IPS-NIHi7 (cell line): ENCODE results near the gene CPHXL.

Experiments used
- DNase-seq: peaks from one replicate; pipeline ENCODE4 v3.0.0; 2012; ENCODE audit warnings: mixed read lengths; ENCODE audit errors: extremely low spot score

CPHXL gene

DNA sequence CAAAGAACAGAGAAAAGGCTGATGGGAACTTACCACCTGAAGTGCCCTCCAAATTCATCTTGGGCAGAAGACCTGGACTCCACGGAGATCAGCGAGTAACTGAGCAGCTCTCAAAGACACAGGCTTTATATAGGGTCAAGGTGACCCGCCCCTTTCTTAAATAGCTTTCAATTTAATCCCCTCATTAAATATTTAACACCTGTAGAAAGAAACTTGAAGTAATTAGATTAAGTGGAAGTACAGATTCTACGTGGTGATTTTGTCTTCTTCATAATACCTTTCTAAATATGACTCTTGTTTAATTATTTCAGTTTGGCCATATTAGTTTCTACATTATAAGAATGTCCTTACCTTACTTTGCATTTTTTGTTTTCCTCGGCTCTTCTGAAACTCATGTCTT, 24.9 kb downstream of the CPHXL start, which contains the start of gene DUXB:
TSS of gene DUXB (minus strand) at position 101 of the 400 bp plus-strand sequence. CDS start at position 58, 43 bp downstream.
- DNase-seq, result no peak

DNA sequence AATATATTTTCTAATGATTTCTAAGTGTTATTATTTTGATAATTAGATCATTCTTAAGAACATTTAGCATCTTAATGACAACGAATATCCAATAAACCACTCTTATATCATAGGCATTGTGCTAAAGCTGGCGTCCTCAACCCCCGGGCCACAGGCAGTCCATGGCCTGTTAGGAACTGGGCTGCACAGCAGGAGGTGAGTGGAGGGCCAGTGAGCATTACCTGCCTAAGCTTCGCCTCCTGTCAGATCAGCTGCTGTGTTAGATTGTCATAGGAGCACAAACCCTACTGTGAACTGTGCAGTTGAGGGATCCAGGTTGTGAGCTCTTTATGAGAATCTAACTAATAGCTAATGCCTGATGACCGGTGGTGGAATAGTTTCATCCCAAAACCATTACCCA, 28.7 kb downstream of the CPHXL start:
- no peak for DNase-seq

DNA sequence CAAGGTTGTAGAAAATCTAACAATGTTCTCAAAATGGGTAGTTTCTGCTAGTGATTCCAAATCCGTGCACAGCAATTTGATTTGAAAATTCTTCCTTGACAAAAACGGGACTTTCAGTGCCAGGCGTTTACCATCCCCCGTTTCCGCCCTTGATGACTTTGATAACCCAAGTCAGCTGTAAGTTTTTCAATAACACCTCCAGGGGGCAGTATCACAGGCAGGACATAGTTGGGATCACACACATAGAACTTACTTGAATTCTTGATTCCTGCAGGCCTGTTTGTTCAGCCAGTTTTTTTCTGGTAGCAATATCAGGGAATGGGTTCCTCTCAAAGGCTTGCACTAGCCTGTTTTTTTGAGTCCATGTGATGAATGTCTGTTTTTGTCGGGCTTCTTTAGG, 30.6 kb downstream of the CPHXL start:
- peak; percentile 45 for DNase-seq

DNA sequence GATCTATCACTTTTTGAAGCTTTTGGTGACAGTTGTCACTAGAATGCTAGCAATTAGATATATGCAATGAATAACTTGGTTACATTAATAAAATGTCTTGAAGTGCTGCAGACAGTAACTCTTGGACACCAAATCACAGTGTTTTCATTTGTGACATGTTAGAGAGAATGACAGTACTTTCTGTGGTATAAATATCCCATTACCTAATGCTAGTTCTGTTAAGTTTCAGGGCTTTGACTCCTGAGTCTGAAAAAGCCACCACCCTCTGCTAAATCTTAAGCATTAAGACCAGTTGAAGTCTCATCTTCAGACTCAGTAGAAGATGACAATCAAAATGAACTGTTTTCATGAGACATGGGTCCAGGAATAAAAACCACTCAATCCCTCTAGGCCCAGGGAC, 38.9 kb downstream of the CPHXL start:
- DNase-seq, result no peak

DNA sequence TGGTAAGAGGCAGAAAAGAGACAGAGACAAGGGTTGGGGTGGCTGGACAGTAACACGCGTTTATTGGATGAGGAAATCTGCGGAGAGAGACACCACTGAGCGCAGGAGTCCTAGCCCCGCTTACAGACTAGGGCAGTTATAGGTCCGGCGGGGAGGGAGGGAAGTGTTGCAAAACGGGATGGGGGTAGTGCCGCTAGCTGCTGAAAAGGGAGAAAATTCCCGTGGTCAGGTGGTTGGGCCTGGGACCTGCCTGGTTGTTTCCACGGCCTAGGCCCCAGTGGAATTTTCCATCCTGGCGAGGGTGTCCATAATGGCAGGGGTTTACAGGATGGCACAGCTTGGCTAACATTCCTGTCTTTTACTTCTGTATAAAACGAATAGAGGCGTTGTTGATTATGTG, 44.0 kb downstream of the CPHXL start:
- no peak for DNase-seq

DNA sequence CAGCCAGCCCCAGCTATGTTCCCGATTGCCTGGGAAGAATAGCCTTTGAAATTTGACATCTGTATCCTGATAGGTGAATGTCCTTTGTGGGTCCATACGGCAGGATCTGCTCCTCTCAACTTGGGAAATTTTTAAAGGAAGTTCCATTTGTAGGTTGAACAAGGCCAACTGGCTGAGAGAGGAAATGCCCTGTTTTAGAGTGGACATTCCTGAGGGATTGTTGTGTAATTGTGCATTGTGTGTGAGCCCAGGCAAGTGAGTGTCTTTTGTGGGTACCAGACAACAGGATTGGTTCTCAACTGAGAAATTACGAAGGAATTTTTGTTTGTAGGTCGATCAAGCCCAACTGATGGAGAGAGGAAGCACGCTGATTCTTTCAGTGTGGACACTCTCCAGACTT, 46.9 kb downstream of the CPHXL start:
- no peak for DNase-seq

DNA sequence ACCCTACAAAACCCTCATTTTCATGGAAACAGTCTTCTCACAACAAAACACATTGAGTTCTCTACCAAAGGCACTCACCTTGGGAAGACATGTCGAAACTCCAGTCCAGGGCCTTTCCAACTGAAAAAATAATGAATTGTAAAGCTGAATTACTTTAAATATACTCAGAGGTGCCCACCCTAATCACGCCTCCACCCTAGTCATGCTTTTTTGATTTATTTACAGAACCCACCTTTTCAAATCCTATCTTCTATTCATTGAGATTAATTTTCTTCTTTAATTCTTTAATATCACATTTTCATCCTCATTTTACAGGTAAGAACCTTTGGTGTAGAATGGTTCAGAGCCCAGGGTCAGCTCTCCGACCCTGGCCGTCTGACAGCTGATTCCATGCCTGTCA, 49.4 kb downstream of the CPHXL start, which contains the start of gene CPHXL2:
TSS of gene CPHXL2 (minus strand) at position 101 of the 400 bp plus-strand sequence. CDS start at position 91, 10 bp downstream.
- no peak for DNase-seq

DNA sequence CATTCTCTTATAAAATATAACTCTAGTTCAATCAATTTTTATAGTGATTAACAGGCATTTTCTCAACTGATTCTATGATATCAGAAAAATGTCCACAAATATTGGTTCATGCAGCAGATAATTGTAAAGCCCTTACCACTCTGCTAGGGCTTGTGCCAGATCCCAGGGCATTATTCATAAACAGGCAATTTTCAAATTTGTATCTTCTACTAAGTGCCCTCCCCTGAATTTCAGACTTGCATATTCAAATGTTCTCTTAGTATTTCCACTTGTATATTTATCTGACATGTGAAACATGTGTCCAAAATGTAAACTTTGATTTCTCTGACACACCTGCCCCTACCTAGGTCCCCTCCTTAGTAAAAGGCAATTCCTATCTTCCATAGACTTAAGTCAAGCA, 58.8 kb downstream of the CPHXL start:
- no peak for DNase-seq
